ENCODE data around the gene BCAS1. TPM values are rescaled to one million over a fixed set of nuclear protein-coding genes. Genes with fewer than 3 reads are reported as not detected.
"Not testable (repeated sequence)": the region's sequence is repeated elsewhere in the genome, so short reads cannot be mapped to it uniquely, and the experiment has no call there.

The BCAS1 gene
- total and polyA plus RNA-seq, 2 donors: 0.38 to 1.5 TPM

GRCh38 chr20:53974785-53975555 lies 95.4 kb downstream of the BCAS1 start:
- WGBS: 96% methylated on average over 19 of the region's 19 CpGs
- no peak for DNase-seq (ENCODE audit: low read depth in 6 of 9, low spot score in 9 of 9)
- H3K4me3 ChIP-seq (ENCODE audit: low read length in 2 of 2): no peak overlapping the region
- H3K27ac ChIP-seq (ENCODE audit: low read depth in 1 of 2, low read length in 1 of 2): no peak overlapping the region
- no peaks in the 10 kb centered on the region for H3K9me3 ChIP-seq (ENCODE audit: control insufficient read depth in 2 of 2, insufficient read depth in 1 of 2, low read length in 1 of 2)
- H3K36me3 ChIP-seq (ENCODE audit: control insufficient read depth in 2 of 2, insufficient read depth in 2 of 2, low read length in 1 of 2): no peaks in the 10 kb centered on the region
- no peaks in the 10 kb centered on the region for H3K4me1 ChIP-seq (ENCODE audit: control insufficient read depth in 2 of 2, insufficient read depth in 2 of 2, low read length in 2 of 2)
- H3K27me3 ChIP-seq (ENCODE audit: control insufficient read depth in 2 of 2, insufficient read depth in 1 of 2, low read length in 1 of 2): peaks cover 0 to 1% of the 10 kb centered on the region in 2 donors

DNA sequence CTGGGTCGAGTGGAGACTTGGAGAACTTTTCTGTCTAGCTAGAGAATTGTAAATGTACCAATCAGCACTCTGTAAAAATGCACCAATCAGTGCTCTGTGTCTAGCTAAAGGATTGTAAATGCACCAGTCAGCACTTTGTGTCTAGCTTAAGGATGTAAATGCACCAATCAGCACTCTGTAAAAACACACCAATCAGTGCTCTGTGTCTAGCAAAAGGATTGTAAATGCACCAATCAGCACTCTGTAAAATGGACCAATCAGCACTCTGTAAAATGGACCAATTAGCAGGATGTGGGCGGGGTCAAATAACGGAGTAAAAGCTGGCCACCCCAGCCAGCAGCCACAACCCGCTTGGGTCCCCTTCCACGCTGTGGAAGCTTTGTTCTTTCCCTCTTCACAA lies 96.5 kb downstream of the BCAS1 start:
- not testable (repeated sequence) for H3K4me1 ChIP-seq (ENCODE audit: control insufficient read depth in 2 of 2, insufficient read depth in 2 of 2, low read length in 2 of 2); H3K27me3 ChIP-seq (ENCODE audit: control insufficient read depth in 2 of 2, insufficient read depth in 1 of 2, low read length in 1 of 2); H3K9me3 ChIP-seq (ENCODE audit: control insufficient read depth in 2 of 2, insufficient read depth in 1 of 2, low read length in 1 of 2); H3K36me3 ChIP-seq (ENCODE audit: control insufficient read depth in 2 of 2, insufficient read depth in 2 of 2, low read length in 1 of 2); H3K27ac ChIP-seq (ENCODE audit: low read depth in 1 of 2, low read length in 1 of 2); H3K4me3 ChIP-seq (ENCODE audit: low read length in 2 of 2); DNase-seq (ENCODE audit: low read depth in 6 of 9, low spot score in 9 of 9)
- WGBS: 90% methylated on average over 5 of the region's 5 CpGs

GRCh38 chr20:53972179-53972578 lies 98.2 kb downstream of the BCAS1 start:
- Histone ChIP-seq H3K27ac (ENCODE audit: low read depth in 1 of 2, low read length in 1 of 2) (no peak overlapping the region), H3K9me3 (ENCODE audit: control insufficient read depth in 2 of 2, insufficient read depth in 1 of 2, low read length in 1 of 2) (no peaks in the 10 kb centered on the region), H3K4me3 (ENCODE audit: low read length in 2 of 2) (no peak overlapping the region), H3K36me3 (ENCODE audit: control insufficient read depth in 2 of 2, insufficient read depth in 2 of 2, low read length in 1 of 2) (no peaks in the 10 kb centered on the region), H3K4me1 (ENCODE audit: control insufficient read depth in 2 of 2, insufficient read depth in 2 of 2, low read length in 2 of 2) (no peaks in the 10 kb centered on the region), H3K27me3 (ENCODE audit: control insufficient read depth in 2 of 2, insufficient read depth in 1 of 2, low read length in 1 of 2) (no peaks in the 10 kb centered on the region)
- DNase-seq (ENCODE audit: low read depth in 6 of 9, low spot score in 9 of 9): no peak
- 97% methylated on average over 1 of the region's 1 CpG for WGBS

DNA sequence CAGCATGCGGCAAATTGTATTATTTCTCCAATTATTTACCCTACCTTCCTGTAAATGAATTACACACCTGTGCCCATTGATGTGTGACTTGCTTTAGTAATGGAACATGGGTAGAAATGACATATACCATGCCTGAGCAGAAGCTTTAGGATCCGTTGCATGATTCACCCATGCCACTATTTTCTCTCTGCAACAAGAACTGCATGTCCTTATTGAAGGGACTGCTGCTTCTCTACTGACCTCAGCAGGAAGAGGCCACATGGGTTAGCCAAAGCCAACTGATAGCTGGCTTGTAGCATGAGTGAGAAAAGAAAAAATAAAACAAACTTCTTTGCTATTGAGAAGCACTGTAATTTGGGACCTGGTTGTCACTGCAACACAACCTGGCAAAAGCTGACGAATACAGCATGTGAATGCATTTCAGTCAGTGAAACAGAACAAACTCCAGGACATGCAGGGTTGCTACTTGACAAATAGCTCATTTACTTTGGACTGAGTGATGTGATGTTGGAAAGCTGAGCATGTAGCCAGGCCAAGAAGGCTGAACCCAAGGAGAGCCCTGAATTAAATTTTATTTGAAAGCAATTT lies 99.2 kb downstream of the BCAS1 start:
- no peak for DNase-seq (ENCODE audit: low read depth in 6 of 9, low spot score in 9 of 9)
- Histone ChIP-seq H3K9me3 (ENCODE audit: control insufficient read depth in 2 of 2, insufficient read depth in 1 of 2, low read length in 1 of 2) (no peaks in the 10 kb centered on the region), H3K4me1 (ENCODE audit: control insufficient read depth in 2 of 2, insufficient read depth in 2 of 2, low read length in 2 of 2) (no peaks in the 10 kb centered on the region), H3K36me3 (ENCODE audit: control insufficient read depth in 2 of 2, insufficient read depth in 2 of 2, low read length in 1 of 2) (no peaks in the 10 kb centered on the region), H3K4me3 (ENCODE audit: low read length in 2 of 2) (no peak overlapping the region), H3K27ac (ENCODE audit: low read depth in 1 of 2, low read length in 1 of 2) (no peak overlapping the region), H3K27me3 (ENCODE audit: control insufficient read depth in 2 of 2, insufficient read depth in 1 of 2, low read length in 1 of 2) (no peaks in the 10 kb centered on the region)
- WGBS: 82% methylated on average over 3 of the region's 3 CpGs

GRCh38 chr20:53970232-53970631 lies 100.2 kb downstream of the BCAS1 start:
- Histone ChIP-seq H3K4me1 (ENCODE audit: control insufficient read depth in 2 of 2, insufficient read depth in 2 of 2, low read length in 2 of 2) (no peaks in the 10 kb centered on the region), H3K27ac (ENCODE audit: low read depth in 1 of 2, low read length in 1 of 2) (no peak overlapping the region), H3K4me3 (ENCODE audit: low read length in 2 of 2) (no peak overlapping the region), H3K27me3 (ENCODE audit: control insufficient read depth in 2 of 2, insufficient read depth in 1 of 2, low read length in 1 of 2) (no peaks in the 10 kb centered on the region), H3K9me3 (ENCODE audit: control insufficient read depth in 2 of 2, insufficient read depth in 1 of 2, low read length in 1 of 2) (no peaks in the 10 kb centered on the region), H3K36me3 (ENCODE audit: control insufficient read depth in 2 of 2, insufficient read depth in 2 of 2, low read length in 1 of 2) (no peaks in the 10 kb centered on the region)
- WGBS: 96% methylated on average over 2 of the region's 2 CpGs
- DNase-seq (ENCODE audit: low read depth in 6 of 9, low spot score in 9 of 9): no peak

DNA sequence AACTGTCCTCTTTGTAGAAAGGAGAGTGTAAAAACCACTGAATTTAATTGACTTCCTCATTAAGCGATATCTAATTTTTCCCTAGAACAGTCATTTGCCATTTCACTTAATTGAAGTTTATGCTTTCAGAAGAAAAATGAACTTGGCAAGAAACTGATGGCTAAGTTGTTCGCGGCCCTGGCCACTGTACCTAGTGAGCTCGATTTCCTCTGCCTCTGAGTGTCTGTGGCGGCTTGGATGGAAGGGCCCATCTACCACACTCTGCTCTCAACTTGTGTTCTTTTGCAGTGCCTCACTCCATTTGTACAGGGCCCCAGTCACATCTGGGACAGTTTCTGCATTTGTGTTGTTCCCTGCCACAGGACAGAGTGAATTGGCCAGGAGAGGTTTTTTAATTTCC lies 102.9 kb downstream of the BCAS1 start:
- no peak for DNase-seq (ENCODE audit: low read depth in 6 of 9, low spot score in 9 of 9)
- 96% methylated on average over 5 of the region's 5 CpGs for WGBS
- H3K9me3 ChIP-seq (ENCODE audit: control insufficient read depth in 2 of 2, insufficient read depth in 1 of 2, low read length in 1 of 2): no peaks in the 10 kb centered on the region

DNA sequence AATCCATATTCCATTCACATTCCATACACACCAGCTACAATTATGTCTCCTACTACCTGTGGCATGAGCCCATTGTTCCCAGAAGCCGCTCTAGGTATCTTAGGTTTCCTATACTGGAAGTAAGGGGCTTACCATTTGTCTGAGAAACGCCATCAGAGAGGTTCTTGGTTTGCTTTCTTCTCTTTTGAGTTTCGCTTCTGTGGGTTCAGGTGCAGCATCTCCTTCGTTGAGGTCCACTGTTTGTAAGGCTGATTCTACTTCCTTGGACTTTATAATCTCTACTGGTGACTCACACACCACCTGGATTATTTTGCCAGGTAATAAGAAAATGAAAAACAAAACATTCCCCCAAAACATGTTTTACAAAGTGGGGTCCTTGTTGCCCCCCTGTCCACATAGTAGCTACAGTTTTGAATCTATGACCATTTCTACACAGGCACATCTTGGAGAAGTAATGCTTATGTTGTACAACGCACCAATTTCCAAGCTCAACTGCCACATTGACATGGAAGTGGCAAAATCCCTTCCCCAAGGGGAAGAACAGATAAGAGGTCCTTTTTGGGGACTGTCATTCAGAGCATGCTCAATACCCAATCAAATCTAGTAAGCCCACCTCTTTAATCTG lies 103.5 kb downstream of the BCAS1 start:
- Histone ChIP-seq H3K36me3 (ENCODE audit: control insufficient read depth in 2 of 2, insufficient read depth in 2 of 2, low read length in 1 of 2) (no peaks in the 10 kb centered on the region), H3K4me3 (ENCODE audit: low read length in 2 of 2) (no peak overlapping the region), H3K27ac (ENCODE audit: low read depth in 1 of 2, low read length in 1 of 2) (no peak overlapping the region), H3K9me3 (ENCODE audit: control insufficient read depth in 2 of 2, insufficient read depth in 1 of 2, low read length in 1 of 2) (no peaks in the 10 kb centered on the region), H3K4me1 (ENCODE audit: control insufficient read depth in 2 of 2, insufficient read depth in 2 of 2, low read length in 2 of 2) (no peaks in the 10 kb centered on the region), H3K27me3 (ENCODE audit: control insufficient read depth in 2 of 2, insufficient read depth in 1 of 2, low read length in 1 of 2) (no peaks in the 10 kb centered on the region)
- WGBS: 94% methylated on average over 5 of the region's 5 CpGs
- DNase-seq (ENCODE audit: low read depth in 6 of 9, low spot score in 9 of 9): no peak

More for the DNA sequence above, 102.9 kb downstream of the BCAS1 start:
- H3K4me1 ChIP-seq (ENCODE audit: control insufficient read depth in 2 of 2, insufficient read depth in 2 of 2, low read length in 2 of 2): no peaks in the 10 kb centered on the region
- H3K36me3 ChIP-seq (ENCODE audit: control insufficient read depth in 2 of 2, insufficient read depth in 2 of 2, low read length in 1 of 2): no peaks in the 10 kb centered on the region
- no peaks in the 10 kb centered on the region for H3K27me3 ChIP-seq (ENCODE audit: control insufficient read depth in 2 of 2, insufficient read depth in 1 of 2, low read length in 1 of 2)
- no peak overlapping the region for H3K4me3 ChIP-seq (ENCODE audit: low read length in 2 of 2)
- H3K27ac ChIP-seq (ENCODE audit: low read depth in 1 of 2, low read length in 1 of 2): no peak overlapping the region

GRCh38 chr20:53964501-53965253 lies 105.7 kb downstream of the BCAS1 start:
- no peaks in the 10 kb centered on the region for H3K9me3 ChIP-seq (ENCODE audit: control insufficient read depth in 2 of 2, insufficient read depth in 1 of 2, low read length in 1 of 2)
- no peak overlapping the region for H3K27ac ChIP-seq (ENCODE audit: low read depth in 1 of 2, low read length in 1 of 2)
- no peaks in the 10 kb centered on the region for H3K27me3 ChIP-seq (ENCODE audit: control insufficient read depth in 2 of 2, insufficient read depth in 1 of 2, low read length in 1 of 2)
- no peak overlapping the region for H3K4me3 ChIP-seq (ENCODE audit: low read length in 2 of 2)
- no peaks in the 10 kb centered on the region for H3K36me3 ChIP-seq (ENCODE audit: control insufficient read depth in 2 of 2, insufficient read depth in 2 of 2, low read length in 1 of 2)
- 98% methylated on average over 4 of the region's 4 CpGs for WGBS
- no peaks in the 10 kb centered on the region for H3K4me1 ChIP-seq (ENCODE audit: control insufficient read depth in 2 of 2, insufficient read depth in 2 of 2, low read length in 2 of 2)
- DNase-seq (ENCODE audit: low read depth in 6 of 9, low spot score in 9 of 9): no peak

GRCh38 chr20:53964067-53964466 lies 106.3 kb downstream of the BCAS1 start:
- DNase-seq (ENCODE audit: low read depth in 6 of 9, low spot score in 9 of 9): no peak
- Histone ChIP-seq H3K4me3 (ENCODE audit: low read length in 2 of 2) (no peak overlapping the region), H3K27me3 (ENCODE audit: control insufficient read depth in 2 of 2, insufficient read depth in 1 of 2, low read length in 1 of 2) (no peaks in the 10 kb centered on the region), H3K4me1 (ENCODE audit: control insufficient read depth in 2 of 2, insufficient read depth in 2 of 2, low read length in 2 of 2) (no peaks in the 10 kb centered on the region), H3K27ac (ENCODE audit: low read depth in 1 of 2, low read length in 1 of 2) (no peak overlapping the region), H3K36me3 (ENCODE audit: control insufficient read depth in 2 of 2, insufficient read depth in 2 of 2, low read length in 1 of 2) (no peaks in the 10 kb centered on the region), H3K9me3 (ENCODE audit: control insufficient read depth in 2 of 2, insufficient read depth in 1 of 2, low read length in 1 of 2) (no peaks in the 10 kb centered on the region)
- WGBS: 93% methylated on average over 3 of the region's 3 CpGs

Data from thymus (tissue), 11 donors.